HG02798 (cell line): Measurements from ENCODE around the gene ASTL.

ENCODE experiments used
- ATAC-seq: cut with Tn5 transposase; IDR thresholded peaks from one replicate; pipeline ENCODE4 v1.9.1; 2021; ENCODE audit warnings: mild to moderate bottlenecking; ENCODE audit not compliant: unreplicated experiment, poor library complexity

ASTL gene

DNA sequence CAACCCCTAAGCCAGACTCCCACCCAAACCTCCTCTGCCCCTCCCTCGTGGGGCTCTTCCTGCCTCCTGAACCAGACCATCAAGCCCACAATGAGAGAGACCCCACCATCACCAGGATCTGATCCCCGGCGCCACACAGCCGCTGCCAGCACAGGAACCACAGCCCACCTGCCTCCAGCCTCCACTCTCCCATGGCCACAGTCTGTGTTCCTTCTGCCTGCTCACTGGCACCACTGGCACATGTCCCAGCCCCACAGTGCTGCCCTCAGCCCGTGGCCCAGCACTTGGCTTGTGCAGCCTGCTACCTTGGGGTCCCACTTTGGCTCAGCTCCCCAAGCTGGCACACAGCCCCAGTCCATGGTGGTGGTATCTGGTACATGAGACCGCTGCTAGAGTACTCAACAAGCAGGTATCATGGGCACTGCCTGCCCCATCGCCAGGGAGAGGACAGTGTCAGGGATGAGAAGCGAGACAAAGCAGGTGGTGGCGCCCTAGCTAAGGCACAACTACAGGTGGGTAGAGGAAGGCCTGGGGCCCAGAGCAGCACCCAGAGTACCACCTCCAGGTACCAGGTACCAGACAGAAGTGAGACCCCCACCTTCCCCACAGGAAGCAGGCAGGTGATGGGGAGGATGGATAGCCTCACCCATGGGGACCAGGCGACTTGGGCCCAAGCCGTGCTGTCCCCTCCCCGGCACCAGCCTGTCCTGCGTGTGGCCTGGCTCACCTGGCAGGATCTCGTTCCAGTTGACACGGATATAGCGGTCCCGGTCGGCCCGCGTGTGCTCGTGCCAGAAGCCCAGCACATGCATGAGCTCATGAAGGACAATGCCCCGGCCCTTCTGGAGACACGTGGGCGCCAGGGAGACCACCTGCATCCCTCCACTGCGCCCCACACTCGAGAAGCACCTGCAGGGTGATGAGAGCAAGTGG lies 6.2 kb downstream of the ASTL start:
- no peak for ATAC-seq

GRCh38 chr2:96131152-96131812 lies 7.0 kb downstream of the ASTL start:
- no peak for ATAC-seq

GRCh38 chr2:96130483-96130882 lies 7.8 kb downstream of the ASTL start:
- ATAC-seq = no peak

- ATAC-seq = no peak
These were observed 8.7 kb downstream of the ASTL start for GRCh38 chr2:96129528-96130120.

DNA sequence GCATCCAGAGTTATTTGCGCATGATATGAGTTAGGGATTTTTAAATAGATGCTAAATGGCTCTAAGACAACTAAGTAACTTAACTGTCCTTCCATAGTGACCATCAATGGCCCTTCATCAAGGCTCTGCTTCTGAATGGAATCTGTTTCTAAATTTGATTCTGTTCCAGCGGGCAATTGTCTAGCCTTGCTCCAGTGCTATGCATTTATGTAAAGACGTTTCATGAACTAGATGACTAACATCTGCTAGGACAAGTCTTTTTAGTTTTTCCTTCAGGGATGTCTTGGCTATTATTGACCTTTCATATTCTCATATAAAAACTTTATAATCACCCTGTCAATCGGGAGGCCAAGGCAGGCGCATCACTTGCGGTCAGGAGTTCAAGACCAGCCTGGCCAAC lies 9.8 kb downstream of the ASTL start:
- no peak for ATAC-seq

DNA sequence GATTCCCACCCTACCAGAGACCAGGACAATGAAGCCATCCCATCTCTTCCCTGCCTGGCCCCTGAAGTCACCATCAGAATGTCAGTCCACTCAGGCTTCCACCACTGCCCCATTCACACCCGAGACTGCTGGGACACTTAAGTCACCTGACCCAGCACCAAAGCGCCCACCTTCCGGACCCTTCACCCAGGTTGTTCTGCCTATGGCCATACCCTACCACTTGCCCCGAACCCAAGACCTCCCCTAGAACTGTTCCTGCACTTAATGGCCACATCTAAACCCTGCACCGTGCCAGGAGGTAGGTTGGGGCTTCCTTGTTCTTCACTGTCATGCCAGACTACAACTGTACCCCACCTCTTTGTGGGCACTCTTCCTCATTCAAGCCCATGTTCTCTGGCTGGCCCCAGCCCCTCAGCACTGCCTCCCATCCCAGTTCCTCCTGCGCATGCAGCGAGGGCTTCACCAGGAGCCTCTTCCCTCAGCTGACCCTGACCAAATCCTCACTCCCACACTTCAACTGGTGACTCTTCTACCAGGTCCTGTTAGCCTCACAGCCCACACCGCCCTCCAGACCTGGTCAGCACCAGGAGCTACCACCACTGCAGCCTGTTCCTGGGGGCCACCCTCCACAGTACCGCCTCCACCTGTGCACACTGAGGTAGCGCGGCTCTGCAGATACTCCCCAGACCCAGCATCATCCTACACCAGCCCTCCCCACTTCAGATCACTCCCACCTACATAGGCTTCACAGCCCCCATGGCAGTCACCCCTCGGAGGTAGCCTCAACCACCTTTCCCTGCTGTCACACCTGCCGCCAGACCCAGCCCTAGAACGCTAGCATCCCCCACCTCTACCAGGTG lies 13.7 kb downstream of the ASTL start:
- no peak for ATAC-seq

GRCh38 chr2:96123936-96124335 lies 14.4 kb downstream of the ASTL start:
- ATAC-seq = no peak

- no peak for ATAC-seq
These were observed 15.0 kb downstream of the ASTL start for GRCh38 chr2:96123290-96123689.

GRCh38 chr2:96122391-96122790 lies 15.9 kb downstream of the ASTL start:
- ATAC-seq = no peak

GRCh38 chr2:96121414-96121813 lies 16.9 kb downstream of the ASTL start:
- no peak for ATAC-seq

- ATAC-seq = no peak
These were observed 17.3 kb downstream of the ASTL start for GRCh38 chr2:96120991-96121390.

DNA sequence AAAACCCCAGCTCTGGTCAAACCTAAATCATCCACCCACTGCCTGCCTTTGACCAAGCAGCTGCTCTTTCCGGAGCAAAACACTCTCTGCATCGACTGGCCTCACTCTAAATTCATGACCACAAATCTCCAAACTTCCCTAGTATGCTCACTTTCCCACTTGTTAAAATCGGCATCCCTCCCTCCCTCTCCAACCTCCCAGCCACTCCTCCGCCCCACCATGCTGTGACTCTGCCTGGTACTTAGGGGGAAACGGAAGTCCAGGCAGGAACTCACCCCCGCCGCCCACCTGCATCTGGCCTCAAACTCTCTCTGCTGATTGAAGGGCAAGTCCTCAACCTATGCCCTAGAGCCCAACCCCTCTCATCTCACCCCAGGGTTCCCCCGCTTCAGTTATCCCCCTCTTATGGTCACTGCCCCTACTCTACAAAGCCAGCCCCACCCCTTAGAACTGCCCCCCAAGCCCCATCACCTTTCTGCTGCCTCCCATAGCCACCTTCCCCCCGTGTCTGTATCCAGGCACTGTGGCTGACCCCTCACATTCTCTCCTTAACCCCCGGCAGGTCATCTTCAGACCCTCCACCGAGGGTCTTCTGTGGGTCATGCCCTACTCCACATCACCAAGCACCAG lies 18.1 kb downstream of the ASTL start:
- ATAC-seq = no peak

DNA sequence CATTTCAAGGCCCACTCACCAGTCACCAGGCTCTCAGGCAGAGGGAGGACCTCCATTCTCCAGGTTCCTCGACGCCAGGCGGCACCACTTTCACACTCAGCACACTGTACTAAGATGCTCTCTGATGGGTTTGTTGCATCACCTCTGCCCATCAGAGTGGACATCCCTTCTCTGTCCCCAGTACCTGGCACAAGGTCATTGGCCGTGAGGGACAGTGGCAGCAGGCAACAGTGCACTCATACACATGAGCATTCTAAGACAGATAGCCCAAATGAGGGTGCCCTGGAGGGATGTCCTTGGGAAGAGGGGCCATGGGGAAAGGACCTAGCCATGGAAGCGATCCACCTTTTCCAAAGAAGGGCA lies 18.9 kb downstream of the ASTL start:
- no peak for ATAC-seq

GRCh38 chr2:96118698-96119388 lies 19.5 kb downstream of the ASTL start:
- ATAC-seq = no peak

- no peak for ATAC-seq
These were observed 20.4 kb downstream of the ASTL start for GRCh38 chr2:96117701-96118588.

DNA sequence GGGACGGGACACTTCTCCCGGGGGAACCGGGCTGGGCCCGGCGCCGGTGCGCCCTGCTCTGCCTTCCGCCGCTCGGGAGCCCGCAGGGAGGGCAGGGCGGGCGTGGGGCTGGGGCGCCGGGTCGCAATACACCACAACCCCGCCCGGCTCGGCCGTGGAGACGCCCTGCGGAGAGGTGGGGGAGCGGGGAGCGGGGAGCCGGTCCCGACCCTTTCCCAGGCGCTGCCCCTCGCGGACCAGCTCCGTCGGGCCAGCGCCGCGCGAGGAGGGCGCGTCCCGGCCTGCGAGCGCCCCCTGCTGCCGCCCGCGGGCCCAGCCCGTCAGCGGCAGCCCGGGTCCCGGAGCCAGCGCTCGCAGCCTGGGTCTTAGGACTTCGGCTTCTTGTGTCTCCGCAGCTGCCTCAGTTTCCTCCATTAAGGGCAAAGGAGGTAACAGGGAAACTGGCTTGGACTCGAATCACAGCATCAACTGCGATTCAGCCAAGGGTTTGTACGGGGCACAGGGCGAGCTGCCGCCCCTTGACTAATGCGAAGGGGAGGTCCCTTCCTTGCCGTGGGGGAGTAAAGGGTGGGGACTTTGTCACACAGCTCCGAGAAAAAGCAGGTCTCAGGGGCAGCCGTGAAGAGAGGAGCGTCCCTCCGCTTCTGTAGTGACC lies 21.3 kb downstream of the ASTL start:
- peak; percentile 73 for ATAC-seq

DNA sequence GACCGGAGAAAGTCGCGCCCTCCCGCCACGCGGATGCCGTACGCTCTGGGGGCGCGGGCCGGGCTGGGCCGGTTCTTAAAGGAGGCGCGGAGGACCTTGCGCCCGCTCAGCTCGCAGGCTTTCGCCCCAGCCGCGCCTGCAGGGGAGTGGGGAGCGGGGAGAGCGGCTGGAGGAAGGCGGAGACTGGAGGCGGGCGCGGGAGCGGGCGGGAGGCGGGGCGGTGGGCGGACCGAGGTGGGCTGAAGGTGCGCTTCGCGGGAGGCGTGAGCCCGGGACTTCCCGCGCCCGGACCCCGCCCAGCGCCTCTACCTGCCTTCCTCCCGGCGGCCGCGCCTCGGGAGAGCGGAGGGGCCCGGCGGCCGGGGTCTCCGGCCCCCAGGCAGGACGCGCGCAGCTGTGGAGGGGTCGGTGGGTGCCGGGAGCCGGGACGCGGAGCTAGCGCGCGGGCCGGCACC lies 21.9 kb downstream of the ASTL start, which contains the start of gene ADRA2B:
ADRA2B (minus strand) TSS at position 148 of the 455 bp plus-strand sequence. CDS start 422 bp downstream, outside the sequence.
- ATAC-seq = peak; percentile 43
